ENCODE results near the gene ACACA.
A peak's percentile ranks its signal among the peaks of the same experiment; 100 is the strongest.

Gene ACACA

DNA sequence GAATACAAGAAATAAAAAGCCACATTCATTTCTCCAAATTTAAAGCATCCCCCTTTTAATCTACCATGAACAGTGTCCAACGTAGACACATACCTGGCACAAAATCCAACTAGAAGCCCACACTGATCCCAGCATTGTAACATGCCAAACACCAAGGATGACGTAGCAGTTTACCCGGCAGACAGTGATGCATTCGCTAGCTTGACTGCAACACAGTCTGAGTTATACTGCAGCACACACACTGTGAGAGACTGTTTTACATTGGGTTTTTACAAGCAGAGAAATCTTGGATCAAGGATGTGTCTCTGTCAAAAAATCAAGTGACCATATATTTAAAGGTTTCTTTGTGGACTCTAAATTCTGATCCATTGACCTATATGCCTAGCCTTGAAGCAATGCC, 105.3 kb downstream of the ACACA start (continued):
- TF ChIP-seq SP7 (tag by site-specific recombination; IDR thresholded peaks at IDR 0.05) (peak; percentile 15; the same call in 1 of the 2 replicates), ZBTB17 (tag by site-specific recombination; IDR thresholded peaks at IDR 0.05) (0 out of 2 replicates have a peak, but pooled peaks have one; percentile 37), ZFP3 (tag by site-specific recombination; IDR thresholded peaks at IDR 0.05; ENCODE audit: low read depth) (no peak), ZNF571 (tag by site-specific recombination; IDR thresholded peaks at IDR 0.05) (no peak), KLF16 (tag by site-specific recombination; IDR thresholded peaks at IDR 0.05) (no peak), ZBTB8A (tag by site-specific recombination; IDR thresholded peaks at IDR 0.05) (no peak; the same call in 1 of the 2 replicates), KLF8 (tag by site-specific recombination; IDR thresholded peaks at IDR 0.05) (no peak), ZNF610 (tag by site-specific recombination; IDR thresholded peaks at IDR 0.05; ENCODE audit: borderline replicate concordance) (no peak), TCF7L2 (IDR thresholded peaks at IDR 0.05; ENCODE audit: borderline replicate concordance, low read depth, low read length) (no peak), ZNF777 (tag by site-specific recombination; IDR thresholded peaks at IDR 0.05; ENCODE audit: borderline replicate concordance) (no peak), ZNF121 (tag by site-specific recombination; IDR thresholded peaks at IDR 0.05) (no peak), ZNF830 (tag by site-specific recombination; IDR thresholded peaks at IDR 0.05; ENCODE audit: low read depth) (no peak), YY2 (tag by site-specific recombination; IDR thresholded peaks at IDR 0.05) (no peak), BCL11B (tag by site-specific recombination; IDR thresholded peaks at IDR 0.05; ENCODE audit: low read depth) (no peak), ZNF155 (tag by site-specific recombination; IDR thresholded peaks at IDR 0.05) (no peak), ZNF394 (tag by site-specific recombination; IDR thresholded peaks at IDR 0.05; ENCODE audit: borderline replicate concordance) (no peak), ZNF510 (tag by site-specific recombination; IDR thresholded peaks at IDR 0.05; ENCODE audit: insufficient replicate concordance) (no peak), ZBTB20 (tag by site-specific recombination; IDR thresholded peaks at IDR 0.05) (no peak), MYNN (tag by site-specific recombination; IDR thresholded peaks at IDR 0.05; ENCODE audit: borderline replicate concordance) (no peak), TRIM28 (IDR thresholded peaks at IDR 0.05; ENCODE audit: borderline replicate concordance, low read length) (no peak; the same call in 1 of the 2 replicates), ZBTB21 (tag by site-specific recombination; IDR thresholded peaks at IDR 0.05) (peak; percentile 81)
- TF ChIP-seq, protein P1, sequence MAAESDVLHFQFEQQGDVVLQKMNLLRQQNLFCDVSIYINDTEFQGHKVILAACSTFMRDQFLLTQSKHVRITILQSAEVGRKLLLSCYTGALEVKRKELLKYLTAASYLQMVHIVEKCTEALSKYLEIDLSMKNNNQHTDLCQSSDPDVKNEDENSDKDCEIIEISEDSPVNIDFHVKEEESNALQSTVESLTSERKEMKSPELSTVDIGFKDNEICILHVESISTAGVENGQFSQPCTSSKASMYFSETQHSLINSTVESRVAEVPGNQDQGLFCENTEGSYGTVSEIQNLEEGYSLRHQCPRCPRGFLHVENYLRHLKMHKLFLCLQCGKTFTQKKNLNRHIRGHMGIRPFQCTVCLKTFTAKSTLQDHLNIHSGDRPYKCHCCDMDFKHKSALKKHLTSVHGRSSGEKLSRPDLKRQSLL (tag by site-specific recombination; IDR thresholded peaks at IDR 0.05), result no peak
- TF ChIP-seq, protein P2, sequence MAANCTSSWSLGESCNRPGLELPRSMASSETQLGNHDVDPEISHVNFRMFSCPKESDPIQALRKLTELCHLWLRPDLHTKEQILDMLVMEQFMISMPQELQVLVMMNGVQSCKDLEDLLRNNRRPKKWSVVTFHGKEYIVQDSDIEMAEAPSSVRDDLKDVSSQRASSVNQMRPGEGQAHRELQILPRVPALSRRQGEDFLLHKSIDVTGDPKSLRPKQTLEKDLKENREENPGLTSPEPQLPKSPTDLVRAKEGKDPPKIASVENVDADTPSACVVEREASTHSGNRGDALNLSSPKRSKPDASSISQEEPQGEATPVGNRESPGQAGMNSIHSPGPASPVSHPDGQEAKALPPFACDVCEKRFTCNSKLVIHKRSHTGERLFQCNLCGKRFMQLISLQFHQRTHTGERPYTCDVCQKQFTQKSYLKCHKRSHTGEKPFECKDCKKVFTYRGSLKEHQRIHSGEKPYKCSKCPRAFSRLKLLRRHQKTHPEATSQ (tag by site-specific recombination; IDR thresholded peaks at IDR 0.05), result no peak
- TF ChIP-seq, protein P3, sequence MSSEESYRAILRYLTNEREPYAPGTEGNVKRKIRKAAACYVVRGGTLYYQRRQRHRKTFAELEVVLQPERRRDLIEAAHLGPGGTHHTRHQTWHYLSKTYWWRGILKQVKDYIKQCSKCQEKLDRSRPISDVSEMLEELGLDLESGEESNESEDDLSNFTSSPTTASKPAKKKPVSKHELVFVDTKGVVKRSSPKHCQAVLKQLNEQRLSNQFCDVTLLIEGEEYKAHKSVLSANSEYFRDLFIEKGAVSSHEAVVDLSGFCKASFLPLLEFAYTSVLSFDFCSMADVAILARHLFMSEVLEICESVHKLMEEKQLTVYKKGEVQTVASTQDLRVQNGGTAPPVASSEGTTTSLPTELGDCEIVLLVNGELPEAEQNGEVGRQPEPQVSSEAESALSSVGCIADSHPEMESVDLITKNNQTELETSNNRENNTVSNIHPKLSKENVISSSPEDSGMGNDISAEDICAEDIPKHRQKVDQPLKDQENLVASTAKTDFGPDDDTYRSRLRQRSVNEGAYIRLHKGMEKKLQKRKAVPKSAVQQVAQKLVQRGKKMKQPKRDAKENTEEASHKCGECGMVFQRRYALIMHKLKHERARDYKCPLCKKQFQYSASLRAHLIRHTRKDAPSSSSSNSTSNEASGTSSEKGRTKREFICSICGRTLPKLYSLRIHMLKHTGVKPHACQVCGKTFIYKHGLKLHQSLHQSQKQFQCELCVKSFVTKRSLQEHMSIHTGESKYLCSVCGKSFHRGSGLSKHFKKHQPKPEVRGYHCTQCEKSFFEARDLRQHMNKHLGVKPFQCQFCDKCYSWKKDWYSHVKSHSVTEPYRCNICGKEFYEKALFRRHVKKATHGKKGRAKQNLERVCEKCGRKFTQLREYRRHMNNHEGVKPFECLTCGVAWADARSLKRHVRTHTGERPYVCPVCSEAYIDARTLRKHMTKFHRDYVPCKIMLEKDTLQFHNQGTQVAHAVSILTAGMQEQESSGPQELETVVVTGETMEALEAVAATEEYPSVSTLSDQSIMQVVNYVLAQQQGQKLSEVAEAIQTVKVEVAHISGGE (tag by site-specific recombination; conservative IDR thresholded peaks at IDR 0.05; ENCODE audit: low read depth), result no peak
- TF ChIP-seq, protein P4, sequence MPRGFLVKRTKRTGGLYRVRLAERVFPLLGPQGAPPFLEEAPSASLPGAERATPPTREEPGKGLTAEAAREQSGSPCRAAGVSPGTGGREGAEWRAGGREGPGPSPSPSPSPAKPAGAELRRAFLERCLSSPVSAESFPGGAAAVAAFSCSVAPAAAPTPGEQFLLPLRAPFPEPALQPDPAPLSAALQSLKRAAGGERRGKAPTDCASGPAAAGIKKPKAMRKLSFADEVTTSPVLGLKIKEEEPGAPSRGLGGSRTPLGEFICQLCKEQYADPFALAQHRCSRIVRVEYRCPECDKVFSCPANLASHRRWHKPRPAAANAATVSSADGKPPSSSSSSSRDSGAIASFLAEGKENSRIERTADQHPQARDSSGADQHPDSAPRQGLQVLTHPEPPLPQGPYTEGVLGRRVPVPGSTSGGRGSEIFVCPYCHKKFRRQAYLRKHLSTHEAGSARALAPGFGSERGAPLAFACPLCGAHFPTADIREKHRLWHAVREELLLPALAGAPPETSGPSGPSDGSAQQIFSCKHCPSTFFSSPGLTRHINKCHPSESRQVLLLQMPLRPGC (tag by site-specific recombination; IDR thresholded peaks at IDR 0.05), result no peak
- TF ChIP-seq, protein P5, sequence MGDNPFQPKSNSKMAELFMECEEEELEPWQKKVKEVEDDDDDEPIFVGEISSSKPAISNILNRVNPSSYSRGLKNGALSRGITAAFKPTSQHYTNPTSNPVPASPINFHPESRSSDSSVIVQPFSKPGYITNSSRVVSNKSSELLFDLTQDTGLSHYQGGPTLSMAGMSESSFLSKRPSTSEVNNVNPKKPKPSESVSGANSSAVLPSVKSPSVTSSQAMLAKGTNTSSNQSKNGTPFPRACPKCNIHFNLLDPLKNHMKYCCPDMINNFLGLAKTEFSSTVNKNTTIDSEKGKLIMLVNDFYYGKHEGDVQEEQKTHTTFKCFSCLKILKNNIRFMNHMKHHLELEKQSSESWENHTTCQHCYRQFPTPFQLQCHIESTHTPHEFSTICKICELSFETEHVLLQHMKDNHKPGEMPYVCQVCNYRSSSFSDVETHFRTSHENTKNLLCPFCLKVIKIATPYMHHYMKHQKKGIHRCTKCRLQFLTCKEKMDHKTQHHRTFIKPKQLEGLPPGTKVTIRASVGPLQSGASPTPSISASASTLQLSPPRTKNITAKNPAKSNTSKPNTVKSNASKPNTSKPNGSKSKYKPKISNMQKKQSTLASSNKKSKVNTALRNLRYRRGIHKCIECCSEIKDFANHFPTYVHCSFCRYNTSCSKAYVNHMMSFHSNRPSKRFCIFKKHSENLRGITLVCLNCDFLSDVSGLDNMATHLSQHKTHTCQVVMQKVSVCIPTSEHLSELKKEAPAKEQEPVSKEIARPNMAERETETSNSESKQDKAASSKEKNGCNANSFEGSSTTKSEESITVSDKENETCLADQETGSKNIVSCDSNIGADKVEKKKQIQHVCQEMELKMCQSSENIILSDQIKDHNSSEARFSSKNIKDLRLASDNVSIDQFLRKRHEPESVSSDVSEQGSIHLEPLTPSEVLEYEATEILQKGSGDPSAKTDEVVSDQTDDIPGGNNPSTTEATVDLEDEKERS (tag by site-specific recombination; IDR thresholded peaks at IDR 0.05), result no peak
- TF ChIP-seq, protein P6, sequence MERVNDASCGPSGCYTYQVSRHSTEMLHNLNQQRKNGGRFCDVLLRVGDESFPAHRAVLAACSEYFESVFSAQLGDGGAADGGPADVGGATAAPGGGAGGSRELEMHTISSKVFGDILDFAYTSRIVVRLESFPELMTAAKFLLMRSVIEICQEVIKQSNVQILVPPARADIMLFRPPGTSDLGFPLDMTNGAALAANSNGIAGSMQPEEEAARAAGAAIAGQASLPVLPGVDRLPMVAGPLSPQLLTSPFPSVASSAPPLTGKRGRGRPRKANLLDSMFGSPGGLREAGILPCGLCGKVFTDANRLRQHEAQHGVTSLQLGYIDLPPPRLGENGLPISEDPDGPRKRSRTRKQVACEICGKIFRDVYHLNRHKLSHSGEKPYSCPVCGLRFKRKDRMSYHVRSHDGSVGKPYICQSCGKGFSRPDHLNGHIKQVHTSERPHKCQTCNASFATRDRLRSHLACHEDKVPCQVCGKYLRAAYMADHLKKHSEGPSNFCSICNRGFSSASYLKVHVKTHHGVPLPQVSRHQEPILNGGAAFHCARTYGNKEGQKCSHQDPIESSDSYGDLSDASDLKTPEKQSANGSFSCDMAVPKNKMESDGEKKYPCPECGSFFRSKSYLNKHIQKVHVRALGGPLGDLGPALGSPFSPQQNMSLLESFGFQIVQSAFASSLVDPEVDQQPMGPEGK (tag by site-specific recombination; IDR thresholded peaks at IDR 0.05), result no peak

Measured in HEK293 (cell line).